ENCODE results near the gene PLSCR4. TPM values are rescaled to one million over a fixed set of nuclear protein-coding genes. Genes with fewer than 3 reads are reported as not detected.
"Not testable (repeated sequence)": the region's sequence is repeated elsewhere in the genome, so short reads cannot be mapped to it uniquely, and the experiment has no call there.

The PLSCR4 gene
- total RNA-seq, 2 donors from 2014 or later = not detected

- DNase-seq (ENCODE audit: low spot score in 2 of 2) = no peak
- Mint-ChIP-seq H3K9me3 (no peaks in the 10 kb centered on the region), H3K36me3 (no peaks in the 10 kb centered on the region), H3K27ac (no peak overlapping the region)
- no peak for ATAC-seq
These were observed 9.1 kb upstream of the PLSCR4 start for GRCh38 chr3:146259880-146260589.

GRCh38 chr3:146256851-146257486 is 6.1 kb upstream of the PLSCR4 start:
- ATAC-seq (no peak), DNase-seq (ENCODE audit: low spot score in 2 of 2) (no peak)
- Mint-ChIP-seq H3K27ac (no peak overlapping the region), H3K9me3 (no peaks in the 10 kb centered on the region), H3K36me3 (no peaks in the 10 kb centered on the region)

DNA sequence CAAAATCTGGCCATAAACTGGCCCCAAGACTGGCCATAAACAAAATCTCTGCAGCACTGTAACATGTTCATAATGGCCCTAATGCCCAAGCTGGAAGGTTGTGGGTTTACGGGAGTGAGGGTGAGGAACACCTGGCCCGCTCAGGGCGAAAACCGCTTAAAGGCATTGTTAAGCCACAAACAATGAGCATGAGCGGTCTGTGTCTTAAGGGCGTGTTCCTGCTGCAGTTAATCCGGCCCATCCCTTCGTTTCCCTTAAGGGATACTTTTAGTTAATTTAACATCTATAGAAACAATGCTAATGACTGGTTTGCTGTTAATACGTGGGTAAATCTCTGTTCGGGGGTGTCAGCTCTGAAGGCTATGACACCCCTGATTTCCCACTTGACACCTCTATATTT is 1.5 kb upstream of the PLSCR4 start:
- not testable (repeated sequence) for H3K9me3 Mint-ChIP-seq; H3K36me3 Mint-ChIP-seq; ATAC-seq; DNase-seq (ENCODE audit: low spot score in 2 of 2); H3K27ac Mint-ChIP-seq

DNA sequence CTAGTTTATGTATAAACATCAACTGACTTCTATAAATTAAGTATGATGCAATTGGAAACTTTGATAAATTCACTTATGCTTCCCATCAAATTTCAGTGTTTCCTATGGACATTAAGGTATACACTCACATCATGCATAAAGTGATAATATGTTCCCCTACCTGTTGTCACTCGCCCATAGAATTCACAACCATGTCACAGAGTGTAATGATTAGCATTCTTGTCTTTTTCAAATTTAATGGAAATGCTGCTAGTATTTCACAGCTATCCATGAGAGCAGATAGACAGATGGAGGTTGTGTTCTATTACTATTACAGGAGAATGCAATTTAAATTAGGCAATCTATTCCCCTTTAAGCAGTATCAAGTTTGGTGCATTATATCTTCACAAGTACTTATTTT is 984 bp downstream of the PLSCR4 start:
- no peaks in the 10 kb centered on the region for H3K36me3 Mint-ChIP-seq
- DNase-seq (ENCODE audit: low spot score in 2 of 2) = no peak
- H3K27ac Mint-ChIP-seq = no peak overlapping the region
- no peaks in the 10 kb centered on the region for H3K9me3 Mint-ChIP-seq
- ATAC-seq = no peak

DNA sequence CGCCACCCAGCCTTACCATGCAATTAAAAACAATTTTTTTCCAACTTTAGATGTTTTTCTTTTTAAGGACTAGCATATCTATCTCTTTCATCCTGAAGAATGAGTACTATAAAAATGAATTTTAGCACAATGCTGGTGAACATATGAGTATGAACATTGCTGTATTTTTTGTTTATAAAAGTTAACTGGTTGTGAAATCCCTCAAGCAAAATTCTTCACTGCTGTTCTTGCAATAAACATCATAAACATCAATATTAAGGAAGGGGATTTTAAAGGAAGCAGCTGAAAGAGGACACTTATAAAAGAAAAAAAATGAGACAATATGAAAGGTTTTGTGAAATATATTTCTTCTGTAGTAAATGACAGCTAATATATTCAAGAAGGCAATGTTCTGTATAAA is 3.0 kb downstream of the PLSCR4 start:
- no peak overlapping the region for H3K27ac Mint-ChIP-seq
- ATAC-seq = no peak
- H3K36me3 Mint-ChIP-seq = no peaks in the 10 kb centered on the region
- H3K9me3 Mint-ChIP-seq = no peaks in the 10 kb centered on the region
- no peak for DNase-seq (ENCODE audit: low spot score in 2 of 2)

DNA sequence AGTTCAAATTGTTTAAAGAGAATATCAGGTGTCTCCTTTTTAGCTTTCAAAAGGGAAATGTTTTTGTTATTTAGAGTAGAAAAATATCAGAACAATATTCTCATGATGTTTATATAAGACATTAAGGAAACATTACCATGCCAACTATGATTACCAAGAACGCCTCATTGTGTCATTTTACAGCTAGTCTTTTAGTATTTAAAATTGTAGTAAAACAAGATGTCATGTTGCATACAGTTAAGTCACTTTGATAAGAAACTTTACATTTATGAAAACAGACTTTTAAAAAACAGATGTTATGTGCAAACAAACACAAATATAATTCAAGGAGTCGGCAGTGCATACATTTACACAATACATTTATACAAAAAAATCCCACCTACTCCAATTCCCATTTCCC is 4.4 kb downstream of the PLSCR4 start:
- Mint-ChIP-seq H3K36me3 (no peaks in the 10 kb centered on the region), H3K9me3 (no peaks in the 10 kb centered on the region), H3K27ac (no peak overlapping the region)
- DNase-seq (ENCODE audit: low spot score in 2 of 2) (no peak), ATAC-seq (no peak)

DNA sequence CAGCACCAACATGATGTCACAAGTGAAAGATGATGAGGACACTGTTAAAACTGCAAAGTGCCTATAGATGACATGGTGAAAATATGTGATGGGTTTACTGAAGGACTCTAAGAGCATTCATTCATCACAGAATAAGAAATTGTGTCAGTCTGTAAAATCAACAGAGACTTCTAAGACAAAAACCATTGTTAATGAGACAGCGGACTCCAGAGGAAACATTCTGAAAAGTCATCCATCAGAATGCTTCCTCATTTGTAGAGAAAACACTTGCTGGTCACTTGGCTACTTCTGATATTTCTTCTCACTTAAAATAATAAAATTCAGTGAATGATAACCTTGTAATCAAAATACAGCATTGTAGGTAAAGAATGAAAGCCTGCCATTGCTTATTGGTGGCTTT is 7.3 kb downstream of the PLSCR4 start:
- no peak for DNase-seq (ENCODE audit: low spot score in 2 of 2)
- no peak for ATAC-seq
- Mint-ChIP-seq H3K9me3 (no peaks in the 10 kb centered on the region), H3K36me3 (no peaks in the 10 kb centered on the region), H3K27ac (no peak overlapping the region)

DNA sequence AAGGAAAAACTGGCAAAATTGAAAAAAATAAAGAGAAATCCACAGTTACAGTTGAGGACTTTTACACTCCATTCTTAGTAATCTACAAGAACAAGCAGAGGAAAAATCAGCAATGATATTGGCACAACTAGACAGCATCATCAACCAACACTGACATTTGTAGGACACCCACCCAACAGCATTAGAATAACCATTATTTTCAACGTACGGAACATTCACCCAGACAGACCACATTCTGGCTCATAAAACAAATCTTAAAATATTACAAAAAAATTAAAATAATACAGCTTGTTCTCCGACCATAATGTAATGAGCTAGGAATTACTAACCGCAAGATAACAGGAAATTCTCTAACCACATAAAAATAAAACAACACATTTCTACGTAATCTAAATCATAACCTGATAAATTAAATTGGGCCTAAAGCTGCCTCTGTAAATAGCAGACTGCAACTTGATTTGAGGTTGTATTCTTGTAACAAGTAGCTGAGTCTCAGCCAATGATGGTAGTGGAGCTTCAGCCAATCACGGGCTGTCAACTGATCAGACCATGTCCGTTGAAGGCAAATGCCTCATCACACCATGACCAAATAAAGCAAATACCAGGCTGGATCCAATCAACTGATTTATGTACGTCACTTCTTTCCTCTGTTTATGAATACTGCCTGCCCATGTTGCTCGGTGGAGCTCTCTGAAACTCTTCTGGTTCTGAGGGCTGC is 9.2 kb downstream of the PLSCR4 start:
- no peak for ATAC-seq
- H3K27ac Mint-ChIP-seq = no peak overlapping the region
- peaks cover 3 to 4% of the 10 kb centered on the region in 2 donors for H3K9me3 Mint-ChIP-seq
- no peak for DNase-seq (ENCODE audit: low spot score in 2 of 2)
- peaks cover 3 to 4% of the 10 kb centered on the region in 2 donors for H3K36me3 Mint-ChIP-seq

GRCh38 chr3:146233487-146233886 is 17.4 kb downstream of the PLSCR4 start:
- Mint-ChIP-seq H3K9me3 (peaks cover 16 to 22% of the 10 kb centered on the region in 2 donors), H3K27ac (no peak overlapping the region), H3K36me3 (peaks cover 16 to 23% of the 10 kb centered on the region in 2 donors)
- ATAC-seq (no peak), DNase-seq (ENCODE audit: low spot score in 2 of 2) (no peak)

- Mint-ChIP-seq H3K36me3 (no peaks in the 10 kb centered on the region), H3K9me3 (no peaks in the 10 kb centered on the region), H3K27ac (no peak overlapping the region)
- ATAC-seq (no peak), DNase-seq (ENCODE audit: low spot score in 2 of 2) (no peak)
These were observed 23.4 kb downstream of the PLSCR4 start for GRCh38 chr3:146227486-146227885.

DNA sequence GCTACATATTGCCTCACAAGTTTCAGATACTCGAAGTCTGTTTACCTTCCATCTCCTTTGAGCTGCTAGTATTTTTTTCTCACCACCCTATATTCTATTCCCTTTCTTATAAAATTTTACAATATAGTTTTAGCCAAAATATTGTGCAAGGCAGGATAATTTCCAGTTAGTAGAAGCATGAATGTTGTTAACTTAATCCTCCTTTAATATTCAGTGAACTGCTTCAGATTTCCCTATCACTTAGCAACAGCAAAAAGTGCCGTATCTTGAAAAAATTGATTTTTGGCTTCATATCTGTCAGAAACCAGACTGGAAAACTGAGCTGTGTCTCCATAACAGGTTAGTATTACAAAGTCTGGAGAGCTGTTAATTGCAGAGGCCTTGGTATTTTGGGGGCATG is 24.0 kb downstream of the PLSCR4 start:
- H3K9me3 Mint-ChIP-seq = no peaks in the 10 kb centered on the region
- no peak overlapping the region for H3K27ac Mint-ChIP-seq
- DNase-seq (ENCODE audit: low spot score in 2 of 2) (no peak), ATAC-seq (no peak)
- H3K36me3 Mint-ChIP-seq = no peaks in the 10 kb centered on the region

- not testable (repeated sequence) for H3K27ac Mint-ChIP-seq; H3K9me3 Mint-ChIP-seq; DNase-seq (ENCODE audit: low spot score in 2 of 2); H3K36me3 Mint-ChIP-seq; ATAC-seq
These were observed 25.4 kb downstream of the PLSCR4 start for GRCh38 chr3:146225458-146225857.

- Mint-ChIP-seq H3K36me3 (no peaks in the 10 kb centered on the region), H3K27ac (no peak overlapping the region), H3K9me3 (no peaks in the 10 kb centered on the region)
- ATAC-seq = no peak
- no peak for DNase-seq (ENCODE audit: low spot score in 2 of 2)
These were observed 27.2 kb downstream of the PLSCR4 start for GRCh38 chr3:146223401-146224373.

DNA sequence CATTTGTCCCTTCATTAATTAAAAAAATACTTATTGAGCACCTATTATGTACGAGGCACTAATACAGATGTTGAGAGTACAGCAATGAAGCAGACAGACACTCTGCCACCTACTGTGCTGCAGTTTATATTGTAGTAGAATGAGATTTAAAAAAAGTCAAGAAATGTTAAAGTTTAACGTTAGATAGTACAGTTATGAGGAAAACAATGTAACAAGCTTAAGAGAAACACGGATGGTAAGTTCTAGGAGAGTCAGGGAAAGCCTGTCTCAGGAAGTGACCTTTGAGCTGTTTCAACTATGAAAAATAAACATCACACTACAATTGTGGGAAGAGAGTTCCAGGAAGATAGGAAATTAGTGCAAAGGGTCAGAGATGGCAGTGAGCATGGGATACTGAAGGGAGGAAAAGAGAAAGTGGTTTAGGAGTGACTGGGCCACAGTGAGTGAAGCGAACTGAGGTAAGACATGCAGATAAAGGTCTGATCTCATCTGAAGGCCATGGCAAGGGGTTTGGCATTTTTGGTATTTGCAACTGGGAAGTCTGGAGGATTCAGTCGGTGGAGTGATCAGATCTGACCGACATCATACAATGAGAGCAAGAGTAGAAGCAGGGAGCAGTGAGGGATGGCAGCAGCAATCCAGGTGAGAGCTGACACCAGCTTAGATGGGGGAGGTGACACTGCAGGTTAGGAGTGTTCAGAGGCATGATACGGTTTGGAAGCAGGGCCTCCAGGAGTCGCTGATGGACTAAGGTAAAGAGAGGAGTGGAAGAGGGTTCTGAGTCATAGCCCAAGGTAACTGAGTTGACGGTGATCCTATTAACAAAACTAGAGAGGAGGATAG is 28.5 kb downstream of the PLSCR4 start:
- ATAC-seq (no peak), DNase-seq (ENCODE audit: low spot score in 2 of 2) (no peak)
- Mint-ChIP-seq H3K27ac (no peak overlapping the region), H3K36me3 (no peaks in the 10 kb centered on the region), H3K9me3 (no peaks in the 10 kb centered on the region)

GRCh38 chr3:146221276-146221675 is 29.6 kb downstream of the PLSCR4 start:
- no peak for ATAC-seq
- H3K9me3 Mint-ChIP-seq = no peaks in the 10 kb centered on the region
- no peak overlapping the region for H3K27ac Mint-ChIP-seq
- no peaks in the 10 kb centered on the region for H3K36me3 Mint-ChIP-seq
- no peak for DNase-seq (ENCODE audit: low spot score in 2 of 2)

Measured in activated naive CD4-positive, alpha-beta T cell treated with anti-CD3 and anti-CD28 coated beads, Interleukin-2, amount 50 U/mL, for 72 hours (primary cell).